ENCODE measurements around the gene SNRNP40.
"Not testable (repeated sequence)": the region's sequence is repeated elsewhere in the genome, so short reads cannot be mapped to it uniquely, and the experiment has no call there.

The SNRNP40 gene

GRCh38 chr1:31296486-31297276 is at the start of gene SNRNP40, which contains the start of gene ZCCHC17:
TSS of gene SNRNP40 (minus strand) at chr1:31296788. CDS start at chr1:31296751, 37 bp downstream.
TSS of gene ZCCHC17 (plus strand) at chr1:31297032. CDS start at chr1:31310099, 13,067 bp downstream.
- DNase-seq (ENCODE audit: low spot score) = peak; percentile 98

GRCh38 chr1:31345635-31346034 is 49.0 kb upstream of the SNRNP40 start:
- no peak for DNase-seq (ENCODE audit: low spot score)

- DNase-seq (ENCODE audit: low spot score) = no peak
Observed at GRCh38 chr1:31344503-31344902, 47.9 kb upstream of the SNRNP40 start.

GRCh38 chr1:31336687-31337467 is 40.3 kb upstream of the SNRNP40 start:
- no peak for DNase-seq (ENCODE audit: low spot score)

GRCh38 chr1:31335007-31335406 is 38.4 kb upstream of the SNRNP40 start:
- DNase-seq (ENCODE audit: low spot score) = peak; percentile 66

- no peak for DNase-seq (ENCODE audit: low spot score)
Observed at GRCh38 chr1:31327381-31327780, 30.8 kb upstream of the SNRNP40 start.

- no peak for DNase-seq (ENCODE audit: low spot score)
Observed at GRCh38 chr1:31326461-31326860, 29.9 kb upstream of the SNRNP40 start.

- DNase-seq (ENCODE audit: low spot score) = no peak
Observed at GRCh38 chr1:31324992-31325391, 28.4 kb upstream of the SNRNP40 start.

GRCh38 chr1:31324093-31324492 is 27.5 kb upstream of the SNRNP40 start:
- no peak for DNase-seq (ENCODE audit: low spot score)

- no peak for DNase-seq (ENCODE audit: low spot score)
Observed at GRCh38 chr1:31318146-31318545, 21.6 kb upstream of the SNRNP40 start.

GRCh38 chr1:31315902-31316301 is 19.3 kb upstream of the SNRNP40 start:
- no peak for DNase-seq (ENCODE audit: low spot score)

GRCh38 chr1:31310198-31310597 is 13.6 kb upstream of the SNRNP40 start:
- DNase-seq (ENCODE audit: low spot score) = no peak

GRCh38 chr1:31308036-31308435 is 11.4 kb upstream of the SNRNP40 start:
- DNase-seq (ENCODE audit: low spot score) = no peak

- no peak for DNase-seq (ENCODE audit: low spot score)
Observed at GRCh38 chr1:31306278-31306677, 9.7 kb upstream of the SNRNP40 start.

- DNase-seq (ENCODE audit: low spot score) = no peak
Observed at GRCh38 chr1:31302709-31303441, 6.3 kb upstream of the SNRNP40 start.

- DNase-seq (ENCODE audit: low spot score) = no peak
Observed at GRCh38 chr1:31300193-31300592, 3.6 kb upstream of the SNRNP40 start.

- DNase-seq (ENCODE audit: low spot score) = no peak
Observed at GRCh38 chr1:31299365-31299764, 2.8 kb upstream of the SNRNP40 start.

GRCh38 chr1:31297277-31298247 is 974 bp upstream of the SNRNP40 start:
- peak; percentile 7 for DNase-seq (ENCODE audit: low spot score)

GRCh38 chr1:31295874-31296485 is 608 bp downstream of the SNRNP40 start:
- DNase-seq (ENCODE audit: low spot score) = no peak

- no peak for DNase-seq (ENCODE audit: low spot score)
Observed at GRCh38 chr1:31289021-31289420, 7.6 kb downstream of the SNRNP40 start.

GRCh38 chr1:31287791-31288190 is 8.8 kb downstream of the SNRNP40 start:
- DNase-seq (ENCODE audit: low spot score) = not testable (repeated sequence)

All from globus pallidus (tissue), 1 donor.